Measurements from ENCODE around the gene PLG. TPM values are rescaled to one million over a fixed set of nuclear protein-coding genes. Genes with fewer than 3 reads are reported as not detected.
"Not testable (repeated sequence)": the region's sequence is repeated elsewhere in the genome, so short reads cannot be mapped to it uniquely, and the experiment has no call there.

PLG gene
- total RNA-seq: not detected

- DNase-seq: not testable (repeated sequence)
Observed at GRCh38 chr6:160701918-160702680, at the start of gene PLG. Gene PLG, plus strand, starts transcription at chr6:160702244. Its CDS starts 61 bp downstream, at chr6:160702305.

GRCh38 chr6:160659562-160659961 lies 42.5 kb upstream of the PLG start:
- no peak for DNase-seq

GRCh38 chr6:160661216-160661615 lies 40.8 kb upstream of the PLG start:
- DNase-seq: no peak

- DNase-seq: no peak
Observed at GRCh38 chr6:160662429-160662828, 39.6 kb upstream of the PLG start.

- no peak for DNase-seq
Observed at GRCh38 chr6:160662842-160663241, 39.2 kb upstream of the PLG start.

GRCh38 chr6:160664198-160664597 lies 37.8 kb upstream of the PLG start, which contains the start of gene LPA:
Gene LPA, minus strand, starts transcription at chr6:160664275. Its CDS starts 61 bp downstream, at chr6:160664214.
- not testable (repeated sequence) for DNase-seq

GRCh38 chr6:160667639-160668481 lies 34.2 kb upstream of the PLG start:
- no peak for DNase-seq

- no peak for DNase-seq
Observed at GRCh38 chr6:160668589-160668988, 33.5 kb upstream of the PLG start.

GRCh38 chr6:160676418-160676817 lies 25.6 kb upstream of the PLG start:
- not testable (repeated sequence) for DNase-seq

- DNase-seq: no peak
Observed at GRCh38 chr6:160678230-160678629, 23.8 kb upstream of the PLG start.

GRCh38 chr6:160678744-160679401 lies 23.2 kb upstream of the PLG start:
- DNase-seq: peak; percentile 7

- peak; percentile 44 for DNase-seq
Observed at GRCh38 chr6:160679402-160679769, 22.7 kb upstream of the PLG start.

- DNase-seq: not testable (repeated sequence)
Observed at GRCh38 chr6:160685101-160685761, 16.8 kb upstream of the PLG start.

- no peak for DNase-seq
Observed at GRCh38 chr6:160685762-160686450, 16.1 kb upstream of the PLG start.

GRCh38 chr6:160690458-160690857 lies 11.6 kb upstream of the PLG start:
- no peak for DNase-seq

- DNase-seq: no peak
Observed at GRCh38 chr6:160691617-160692016, 10.4 kb upstream of the PLG start.

- no peak for DNase-seq
Observed at GRCh38 chr6:160692369-160692959, 9.6 kb upstream of the PLG start.

GRCh38 chr6:160695025-160695424 lies 7.0 kb upstream of the PLG start:
- not testable (repeated sequence) for DNase-seq

GRCh38 chr6:160695622-160696021 lies 6.4 kb upstream of the PLG start:
- DNase-seq: not testable (repeated sequence)

- not testable (repeated sequence) for DNase-seq
Observed at GRCh38 chr6:160696884-160697283, 5.2 kb upstream of the PLG start.

GRCh38 chr6:160697826-160698225 lies 4.2 kb upstream of the PLG start:
- DNase-seq: no peak

Measured in tongue (tissue), 2 donors.